HL-60 (cell line): ENCODE measurements around the gene VOPP1.
"Not testable (repeated sequence)": the region's sequence is repeated elsewhere in the genome, so short reads cannot be mapped to it uniquely, and the experiment has no call there.

ENCODE experiments used
- DNase-seq, 2 experiments: peaks; one replicate each; pipeline ENCODE4 v3.0.0-alpha.2; 2010 to 2020; ENCODE audit warnings: low read depth in 1 of 2, low spot score in 1 of 2
- H3K27ac ChIP-seq: fragments of 250-450 bp; sonication (Bioruptor Pico); replicated peaks from 2 replicates; pipeline ENCODE4 v1.5.1; 2020; ENCODE audit warnings: mild to moderate bottlenecking, moderate library complexity
- H3K27me3 ChIP-seq: fragments of 250-450 bp; sonication (Bioruptor Pico); 2 replicates; pipeline ENCODE4 v1.5.1; 2021; ENCODE audit warnings: mild to moderate bottlenecking, moderate library complexity; ENCODE audit not compliant: insufficient read depth, poor library complexity, severe bottlenecking
- H3K4me3 ChIP-seq: replicated peaks from 2 replicates; pipeline ENCODE4 v1.5.1; 2011; ENCODE audit warnings: mild to moderate bottlenecking, control low read depth, low read length; ENCODE audit not compliant: insufficient read depth
- GABPA ChIP-seq: IDR thresholded peaks from 2 replicates; pipeline ENCODE4 v1.6.1; 2012; ENCODE audit warnings: low read depth
- POLR2AphosphoS5 ChIP-seq: IDR thresholded peaks from 2 replicates; pipeline ENCODE4 v1.6.1; 2012; ENCODE audit warnings: low read depth
- SPI1 ChIP-seq: IDR thresholded peaks from 2 replicates; pipeline ENCODE4 v1.6.1; 2012; ENCODE audit warnings: low read depth, mild to moderate bottlenecking, borderline replicate concordance
- TF ChIP-seq, protein P1 (sequence below): IDR thresholded peaks from one replicate; pipeline ENCODE4 v1.5.1; 2011; ENCODE audit warnings: low read length, control low read depth, inconsistent platforms; ENCODE audit not compliant: insufficient read depth
- TF ChIP-seq, protein P2 (sequence below): IDR thresholded peaks from 2 replicates; pipeline ENCODE4 v1.6.1; 2012; ENCODE audit warnings: low read depth; ENCODE audit not compliant: insufficient replicate concordance

The VOPP1 gene

GRCh38 chr7:55588379-55588699 is 16.0 kb upstream of the VOPP1 start:
- H3K27ac ChIP-seq = no peak overlapping the region
- H3K4me3 ChIP-seq = no peak overlapping the region
- DNase-seq = no peak
- peaks cover 5% of the 10 kb centered on the region for H3K27me3 ChIP-seq
- TF ChIP-seq POLR2AphosphoS5 (no peak), GABPA (no peak), SPI1 (no peak)
- TF ChIP-seq, protein P1, sequence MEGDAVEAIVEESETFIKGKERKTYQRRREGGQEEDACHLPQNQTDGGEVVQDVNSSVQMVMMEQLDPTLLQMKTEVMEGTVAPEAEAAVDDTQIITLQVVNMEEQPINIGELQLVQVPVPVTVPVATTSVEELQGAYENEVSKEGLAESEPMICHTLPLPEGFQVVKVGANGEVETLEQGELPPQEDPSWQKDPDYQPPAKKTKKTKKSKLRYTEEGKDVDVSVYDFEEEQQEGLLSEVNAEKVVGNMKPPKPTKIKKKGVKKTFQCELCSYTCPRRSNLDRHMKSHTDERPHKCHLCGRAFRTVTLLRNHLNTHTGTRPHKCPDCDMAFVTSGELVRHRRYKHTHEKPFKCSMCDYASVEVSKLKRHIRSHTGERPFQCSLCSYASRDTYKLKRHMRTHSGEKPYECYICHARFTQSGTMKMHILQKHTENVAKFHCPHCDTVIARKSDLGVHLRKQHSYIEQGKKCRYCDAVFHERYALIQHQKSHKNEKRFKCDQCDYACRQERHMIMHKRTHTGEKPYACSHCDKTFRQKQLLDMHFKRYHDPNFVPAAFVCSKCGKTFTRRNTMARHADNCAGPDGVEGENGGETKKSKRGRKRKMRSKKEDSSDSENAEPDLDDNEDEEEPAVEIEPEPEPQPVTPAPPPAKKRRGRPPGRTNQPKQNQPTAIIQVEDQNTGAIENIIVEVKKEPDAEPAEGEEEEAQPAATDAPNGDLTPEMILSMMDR = no peak
- TF ChIP-seq, protein P2, sequence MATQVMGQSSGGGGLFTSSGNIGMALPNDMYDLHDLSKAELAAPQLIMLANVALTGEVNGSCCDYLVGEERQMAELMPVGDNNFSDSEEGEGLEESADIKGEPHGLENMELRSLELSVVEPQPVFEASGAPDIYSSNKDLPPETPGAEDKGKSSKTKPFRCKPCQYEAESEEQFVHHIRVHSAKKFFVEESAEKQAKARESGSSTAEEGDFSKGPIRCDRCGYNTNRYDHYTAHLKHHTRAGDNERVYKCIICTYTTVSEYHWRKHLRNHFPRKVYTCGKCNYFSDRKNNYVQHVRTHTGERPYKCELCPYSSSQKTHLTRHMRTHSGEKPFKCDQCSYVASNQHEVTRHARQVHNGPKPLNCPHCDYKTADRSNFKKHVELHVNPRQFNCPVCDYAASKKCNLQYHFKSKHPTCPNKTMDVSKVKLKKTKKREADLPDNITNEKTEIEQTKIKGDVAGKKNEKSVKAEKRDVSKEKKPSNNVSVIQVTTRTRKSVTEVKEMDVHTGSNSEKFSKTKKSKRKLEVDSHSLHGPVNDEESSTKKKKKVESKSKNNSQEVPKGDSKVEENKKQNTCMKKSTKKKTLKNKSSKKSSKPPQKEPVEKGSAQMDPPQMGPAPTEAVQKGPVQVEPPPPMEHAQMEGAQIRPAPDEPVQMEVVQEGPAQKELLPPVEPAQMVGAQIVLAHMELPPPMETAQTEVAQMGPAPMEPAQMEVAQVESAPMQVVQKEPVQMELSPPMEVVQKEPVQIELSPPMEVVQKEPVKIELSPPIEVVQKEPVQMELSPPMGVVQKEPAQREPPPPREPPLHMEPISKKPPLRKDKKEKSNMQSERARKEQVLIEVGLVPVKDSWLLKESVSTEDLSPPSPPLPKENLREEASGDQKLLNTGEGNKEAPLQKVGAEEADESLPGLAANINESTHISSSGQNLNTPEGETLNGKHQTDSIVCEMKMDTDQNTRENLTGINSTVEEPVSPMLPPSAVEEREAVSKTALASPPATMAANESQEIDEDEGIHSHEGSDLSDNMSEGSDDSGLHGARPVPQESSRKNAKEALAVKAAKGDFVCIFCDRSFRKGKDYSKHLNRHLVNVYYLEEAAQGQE = no peak

- no peak for DNase-seq
- Histone ChIP-seq H3K27me3 (peaks cover 5% of the 10 kb centered on the region), H3K27ac (no peak overlapping the region), H3K4me3 (no peak overlapping the region)
- TF ChIP-seq, protein P1 = no peak
- TF ChIP-seq, protein P2 = no peak
- TF ChIP-seq SPI1 = no peak
- no peak for TF ChIP-seq POLR2AphosphoS5
- TF ChIP-seq GABPA = no peak
Observed at GRCh38 chr7:55587687-55588378, 15.5 kb upstream of the VOPP1 start.

DNA sequence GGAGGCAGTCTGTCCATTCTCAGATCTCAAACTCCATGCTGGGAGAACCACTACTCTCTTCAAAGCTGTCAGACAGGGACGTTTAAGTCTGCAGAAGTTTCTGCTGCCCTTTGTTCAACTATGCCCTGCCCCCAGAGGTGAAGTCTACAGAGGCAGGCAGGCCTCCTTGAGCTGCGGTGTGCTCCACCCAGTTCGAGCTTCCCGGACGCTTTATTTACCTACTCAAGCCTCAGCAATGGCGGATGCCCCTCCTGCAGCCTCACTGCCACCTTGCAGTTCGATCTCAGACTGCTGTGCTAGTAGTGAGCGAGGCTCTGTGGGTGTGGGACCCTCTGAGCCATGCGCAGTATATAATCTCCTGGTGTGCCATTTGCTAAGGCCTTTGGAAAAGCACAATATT is 10.4 kb upstream of the VOPP1 start:
- H3K27me3 ChIP-seq, H3K27ac ChIP-seq, H3K4me3 ChIP-seq, DNase-seq: not testable (repeated sequence)

DNA sequence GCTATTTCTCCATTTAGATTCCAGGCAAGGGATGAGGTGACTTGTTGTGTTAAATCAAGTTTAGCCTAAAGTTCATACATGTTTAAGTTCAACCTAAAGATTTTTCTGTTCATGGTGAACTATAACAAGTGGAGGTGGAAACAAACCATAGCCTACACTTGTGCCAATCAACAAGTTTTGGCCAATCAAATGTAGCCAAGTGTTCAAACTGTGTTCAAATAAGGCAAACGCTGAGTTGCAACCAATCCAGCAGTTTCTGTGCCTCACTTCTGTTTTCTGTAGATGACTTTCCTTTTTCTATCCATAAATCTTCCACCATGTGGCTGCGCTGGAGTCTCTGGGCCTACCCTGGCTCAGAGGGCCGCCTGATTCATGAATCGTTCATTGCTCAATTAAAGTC is 4.5 kb upstream of the VOPP1 start:
- TF ChIP-seq, protein P1 = no peak
- no peak for TF ChIP-seq SPI1
- DNase-seq = no peak
- Histone ChIP-seq H3K4me3 (no peak overlapping the region), H3K27me3 (no peaks in the 10 kb centered on the region), H3K27ac (no peak overlapping the region)
